Breast epithelium (tissue), 3 donors: ENCODE data around the gene RIPK3.

ENCODE experiments used
- POLR2A ChIP-seq: fragments of 450-650 bp; IDR thresholded peaks from one replicate; pipeline ENCODE4 v1.6.1; 2016; ENCODE audit warnings: antibody characterized with exemption, mild to moderate bottlenecking, moderate library complexity
- POLR2AphosphoS5 ChIP-seq, 3 donors: sonication (generic); formaldehyde crosslinking; IDR thresholded peaks; one replicate each; pipeline ENCODE4 v1.6.1; 2017; ENCODE audit warnings: antibody characterized with exemption in 3 of 3
- TF ChIP-seq, protein P1 (sequence below), 3 donors: fragments of 450-650 bp; IDR thresholded peaks; one replicate each; pipeline ENCODE4 v1.5.1; 2016 to 2017; ENCODE audit warnings: antibody characterized with exemption in 3 of 3, mild to moderate bottlenecking in 3 of 3, moderate library complexity in 3 of 3

DNA sequence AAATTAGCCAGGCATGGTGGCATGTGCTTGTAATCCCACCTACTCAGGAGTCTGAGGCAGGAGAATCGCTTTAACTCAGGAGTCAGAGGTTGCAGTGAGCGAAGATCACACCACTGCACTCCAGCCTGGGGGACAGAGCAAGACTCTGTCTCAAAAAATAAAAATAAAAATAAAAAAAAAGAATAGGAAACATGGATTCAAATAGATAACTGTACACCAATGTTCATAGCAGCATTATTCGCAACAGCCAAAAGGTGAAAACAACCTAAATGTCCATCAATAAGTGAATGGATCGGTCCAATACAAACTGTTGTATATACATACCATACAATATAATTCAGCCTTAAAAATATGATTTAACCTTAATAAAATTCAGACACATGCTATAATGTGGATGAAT is 3.1 kb upstream of the RIPK3 start:
- no peak for TF ChIP-seq POLR2A
- TF ChIP-seq, protein P1, sequence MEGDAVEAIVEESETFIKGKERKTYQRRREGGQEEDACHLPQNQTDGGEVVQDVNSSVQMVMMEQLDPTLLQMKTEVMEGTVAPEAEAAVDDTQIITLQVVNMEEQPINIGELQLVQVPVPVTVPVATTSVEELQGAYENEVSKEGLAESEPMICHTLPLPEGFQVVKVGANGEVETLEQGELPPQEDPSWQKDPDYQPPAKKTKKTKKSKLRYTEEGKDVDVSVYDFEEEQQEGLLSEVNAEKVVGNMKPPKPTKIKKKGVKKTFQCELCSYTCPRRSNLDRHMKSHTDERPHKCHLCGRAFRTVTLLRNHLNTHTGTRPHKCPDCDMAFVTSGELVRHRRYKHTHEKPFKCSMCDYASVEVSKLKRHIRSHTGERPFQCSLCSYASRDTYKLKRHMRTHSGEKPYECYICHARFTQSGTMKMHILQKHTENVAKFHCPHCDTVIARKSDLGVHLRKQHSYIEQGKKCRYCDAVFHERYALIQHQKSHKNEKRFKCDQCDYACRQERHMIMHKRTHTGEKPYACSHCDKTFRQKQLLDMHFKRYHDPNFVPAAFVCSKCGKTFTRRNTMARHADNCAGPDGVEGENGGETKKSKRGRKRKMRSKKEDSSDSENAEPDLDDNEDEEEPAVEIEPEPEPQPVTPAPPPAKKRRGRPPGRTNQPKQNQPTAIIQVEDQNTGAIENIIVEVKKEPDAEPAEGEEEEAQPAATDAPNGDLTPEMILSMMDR (IDR thresholded peaks at IDR 0.05) = no peak
- no peak for TF ChIP-seq POLR2AphosphoS5 (IDR thresholded peaks at IDR 0.05)
